Mucosa of stomach (tissue), 1 donor: ENCODE measurements around the gene CYTH3.

ENCODE experiments used
- H3K27me3 ChIP-seq: one replicate; pipeline ENCODE4 v1.7.0; 2013; ENCODE audit warnings: mild to moderate bottlenecking, low read length; ENCODE audit not compliant: control insufficient read depth, insufficient read depth
- H3K36me3 ChIP-seq: one replicate; pipeline ENCODE4 v1.7.0; 2013; ENCODE audit warnings: low read length; ENCODE audit not compliant: control insufficient read depth, insufficient read depth
- H3K4me1 ChIP-seq: one replicate; pipeline ENCODE4 v1.7.0; 2013; ENCODE audit warnings: mild to moderate bottlenecking, low read length; ENCODE audit not compliant: control insufficient read depth, insufficient read depth
- H3K4me3 ChIP-seq: one replicate; pipeline ENCODE4 v1.7.0; 2013; ENCODE audit warnings: low read length
- H3K9ac ChIP-seq: one replicate; pipeline ENCODE4 v1.7.0; 2013; ENCODE audit warnings: mild to moderate bottlenecking, low read length, moderate library complexity
- H3K9me3 ChIP-seq: one replicate; pipeline ENCODE4 v1.7.0; 2013; ENCODE audit warnings: mild to moderate bottlenecking, low read length, moderate library complexity; ENCODE audit not compliant: control insufficient read depth
- donor health status: Pancreatic carcinoma.

The CYTH3 gene

GRCh38 chr7:6165521-6166320, 106.7 kb downstream of the CYTH3 start:
- H3K9me3 ChIP-seq, result no peaks in the 10 kb centered on the region
- no peak overlapping the region for H3K4me3 ChIP-seq
- H3K27me3 ChIP-seq, result no peaks in the 10 kb centered on the region
- no peak overlapping the region for H3K9ac ChIP-seq
- peaks cover 5% of the 10 kb centered on the region for H3K36me3 ChIP-seq
- H3K4me1 ChIP-seq, result no peaks in the 10 kb centered on the region

GRCh38 chr7:6165075-6165474, 107.3 kb downstream of the CYTH3 start:
- H3K36me3 ChIP-seq, result peaks cover 5% of the 10 kb centered on the region
- no peaks in the 10 kb centered on the region for H3K9me3 ChIP-seq
- H3K27me3 ChIP-seq, result no peaks in the 10 kb centered on the region
- no peak overlapping the region for H3K4me3 ChIP-seq
- H3K9ac ChIP-seq, result no peak overlapping the region
- H3K4me1 ChIP-seq, result no peaks in the 10 kb centered on the region

DNA sequence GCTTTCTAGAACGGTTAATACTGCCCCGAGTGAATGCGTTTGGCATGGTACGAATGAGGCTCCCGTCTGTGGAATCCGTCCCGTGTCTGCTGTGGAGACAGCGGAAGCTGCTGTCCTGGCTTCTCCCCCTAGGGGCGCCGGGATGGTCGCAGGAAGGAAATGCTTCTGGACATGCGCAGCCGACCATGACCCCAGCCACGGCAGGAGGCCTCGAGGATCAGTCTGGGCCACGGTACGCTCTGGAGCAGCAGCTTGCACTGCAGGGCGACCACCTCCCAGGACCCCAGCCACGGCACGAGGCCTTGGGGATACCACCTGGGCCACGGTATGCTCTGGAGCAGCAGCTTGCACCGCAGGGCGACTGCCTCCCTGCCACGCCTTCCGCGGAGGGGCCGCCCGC, 107.9 kb downstream of the CYTH3 start:
- H3K9ac ChIP-seq, result no peak overlapping the region
- H3K27me3 ChIP-seq, result no peaks in the 10 kb centered on the region
- peaks cover 5% of the 10 kb centered on the region for H3K36me3 ChIP-seq
- no peaks in the 10 kb centered on the region for H3K4me1 ChIP-seq
- H3K9me3 ChIP-seq, result no peaks in the 10 kb centered on the region
- no peak overlapping the region for H3K4me3 ChIP-seq

GRCh38 chr7:6164010-6164409, 108.4 kb downstream of the CYTH3 start:
- Histone ChIP-seq H3K4me1 (no peaks in the 10 kb centered on the region), H3K36me3 (peaks cover 5% of the 10 kb centered on the region), H3K27me3 (no peaks in the 10 kb centered on the region), H3K4me3 (no peak overlapping the region), H3K9me3 (no peaks in the 10 kb centered on the region), H3K9ac (no peak overlapping the region)

DNA sequence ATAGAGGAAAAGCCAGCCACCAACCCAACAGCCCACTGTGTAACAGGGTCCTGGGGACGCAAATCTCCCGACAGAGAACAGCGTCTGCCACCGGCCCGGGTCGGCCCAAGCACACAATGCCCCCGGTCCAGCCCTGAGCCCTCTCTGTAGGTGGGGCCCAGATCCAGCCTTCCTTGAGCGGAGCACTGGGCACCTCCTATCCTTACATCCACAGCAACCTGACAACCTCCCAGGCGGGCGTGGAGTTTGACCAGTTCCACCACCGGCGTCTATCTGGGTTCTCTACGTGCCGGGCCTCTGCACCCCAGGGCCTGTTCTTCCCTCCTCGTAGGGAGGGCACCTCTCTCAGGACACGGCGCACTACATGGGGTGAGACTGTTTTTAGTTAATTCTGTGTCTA, 109.0 kb downstream of the CYTH3 start:
- Histone ChIP-seq H3K9ac (no peak overlapping the region), H3K27me3 (no peaks in the 10 kb centered on the region), H3K4me3 (no peak overlapping the region), H3K9me3 (no peaks in the 10 kb centered on the region), H3K4me1 (no peaks in the 10 kb centered on the region), H3K36me3 (peaks cover 5% of the 10 kb centered on the region)

GRCh38 chr7:6162650-6163366, 109.6 kb downstream of the CYTH3 start:
- no peak overlapping the region for H3K9ac ChIP-seq
- H3K4me3 ChIP-seq, result no peak overlapping the region
- no peaks in the 10 kb centered on the region for H3K4me1 ChIP-seq
- H3K27me3 ChIP-seq, result no peaks in the 10 kb centered on the region
- H3K36me3 ChIP-seq, result peaks cover 5% of the 10 kb centered on the region
- H3K9me3 ChIP-seq, result no peaks in the 10 kb centered on the region

DNA sequence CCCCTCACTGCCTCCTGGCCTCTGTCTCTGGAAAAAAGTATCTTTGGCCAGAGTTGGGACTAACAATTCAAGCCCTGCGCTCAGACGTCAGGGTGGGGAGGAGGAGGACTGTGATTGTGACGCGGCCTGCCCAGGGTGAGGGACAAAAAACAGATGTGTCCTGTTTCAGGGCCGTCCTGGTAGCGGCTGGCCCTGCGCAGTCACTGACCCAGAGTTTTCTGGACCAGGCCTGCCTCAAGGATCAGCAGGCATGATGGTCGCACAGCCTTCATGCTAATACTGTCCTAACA, 110.1 kb downstream of the CYTH3 start:
- Histone ChIP-seq H3K27me3 (no peaks in the 10 kb centered on the region), H3K9ac (no peak overlapping the region), H3K4me3 (no peak overlapping the region), H3K9me3 (no peaks in the 10 kb centered on the region), H3K4me1 (no peaks in the 10 kb centered on the region), H3K36me3 (peaks cover 5% of the 10 kb centered on the region)

- H3K4me1 ChIP-seq, result no peaks in the 10 kb centered on the region
- no peak overlapping the region for H3K4me3 ChIP-seq
- H3K9me3 ChIP-seq, result no peaks in the 10 kb centered on the region
- H3K36me3 ChIP-seq, result peaks cover 5% of the 10 kb centered on the region
- H3K9ac ChIP-seq, result no peak overlapping the region
- H3K27me3 ChIP-seq, result no peaks in the 10 kb centered on the region
Observed at GRCh38 chr7:6161463-6162330, 110.7 kb downstream of the CYTH3 start.

DNA sequence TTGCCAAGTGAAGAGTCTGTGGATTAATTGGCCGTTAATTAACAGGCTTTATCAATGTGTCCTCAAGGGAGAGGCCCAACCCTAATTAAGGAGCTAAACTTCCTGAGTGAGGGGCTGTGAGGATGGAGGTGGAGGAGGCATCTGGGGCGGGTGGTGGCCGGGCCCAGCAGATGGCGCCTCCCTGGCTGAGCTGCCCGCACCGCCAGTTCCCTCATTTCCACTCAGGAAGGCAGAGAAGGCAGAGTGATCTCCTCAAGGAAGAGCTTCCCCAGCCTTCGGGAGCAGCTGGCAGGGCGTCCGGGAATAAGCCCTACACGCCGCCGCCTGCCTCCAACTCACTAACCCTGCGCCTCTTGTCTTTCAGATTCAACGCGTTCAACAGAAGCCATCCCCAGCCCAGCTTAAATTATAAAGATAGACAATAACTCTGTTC, 112.2 kb downstream of the CYTH3 start:
- Histone ChIP-seq H3K36me3 (peaks cover 5% of the 10 kb centered on the region), H3K9ac (no peak overlapping the region), H3K9me3 (no peaks in the 10 kb centered on the region), H3K4me3 (no peak overlapping the region), H3K27me3 (no peaks in the 10 kb centered on the region), H3K4me1 (no peaks in the 10 kb centered on the region)

DNA sequence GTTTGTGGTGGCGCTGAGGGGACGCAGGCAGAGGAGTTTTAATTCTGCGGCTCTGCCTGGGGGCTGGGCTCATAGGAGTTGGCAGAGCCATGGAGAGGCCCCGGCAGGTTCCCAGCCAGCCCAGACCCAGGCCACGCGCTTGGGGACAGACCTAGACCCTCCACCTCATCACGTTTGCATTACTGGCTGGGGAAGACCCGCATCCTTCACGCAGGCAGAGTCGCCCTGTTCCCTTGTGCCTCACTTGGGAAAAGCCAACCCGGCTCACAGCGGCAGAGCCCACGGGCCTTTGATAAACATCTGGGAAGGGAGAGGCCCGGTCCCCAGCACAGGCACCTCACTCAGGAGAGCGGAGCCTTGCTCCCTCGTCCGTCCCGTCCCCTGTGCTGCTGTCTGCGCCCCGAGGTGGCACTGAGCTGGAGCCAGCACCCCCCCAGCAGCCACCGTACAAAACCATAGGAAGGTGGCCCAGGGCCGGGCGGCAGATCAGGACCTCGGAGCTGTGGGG, 112.8 kb downstream of the CYTH3 start:
- H3K9ac ChIP-seq, result no peak overlapping the region

DNA sequence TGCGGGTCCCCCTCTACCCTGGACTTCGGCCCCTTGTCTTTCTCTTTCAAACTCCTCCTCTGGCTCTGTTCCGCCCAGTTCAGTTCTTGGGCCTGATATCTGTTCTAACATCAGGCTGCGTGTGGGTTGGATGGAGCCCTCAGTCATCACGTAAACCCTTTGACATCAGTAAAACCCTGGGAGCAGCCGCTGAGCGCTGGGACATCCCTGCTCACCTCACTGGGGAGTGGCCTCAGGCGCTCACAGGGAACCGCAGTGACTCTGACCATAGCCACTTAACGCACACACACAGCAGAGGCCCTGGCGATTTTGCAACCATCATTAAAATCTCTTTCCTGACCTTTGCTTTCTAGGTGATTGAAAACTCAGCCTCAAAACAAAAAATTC, 113.3 kb downstream of the CYTH3 start:
- no peaks in the 10 kb centered on the region for H3K27me3 ChIP-seq
- no peaks in the 10 kb centered on the region for H3K36me3 ChIP-seq
- H3K9me3 ChIP-seq, result no peaks in the 10 kb centered on the region
- H3K4me3 ChIP-seq, result no peak overlapping the region
- no peak overlapping the region for H3K9ac ChIP-seq
- H3K4me1 ChIP-seq, result no peaks in the 10 kb centered on the region

More for the DNA sequence above, 112.8 kb downstream of the CYTH3 start:
- Histone ChIP-seq H3K4me1 (no peaks in the 10 kb centered on the region), H3K27me3 (no peaks in the 10 kb centered on the region), H3K36me3 (peaks cover under 1% of the 10 kb centered on the region), H3K4me3 (no peak overlapping the region), H3K9me3 (no peaks in the 10 kb centered on the region)
